HFF-Myc (cell line): ENCODE measurements around the gene CYP27C1.

ENCODE experiments used
- DNase-seq: peaks from one replicate; pipeline ENCODE4 v3.0.0-alpha.2; 2011; ENCODE audit warnings: low read depth; ENCODE audit errors: extremely low read depth
- H3K4me3 ChIP-seq: replicated peaks from 2 replicates; pipeline ENCODE4 v1.5.1; 2011; ENCODE audit warnings: low read depth, mild to moderate bottlenecking, control low read depth, low read length
- TF ChIP-seq, protein P1 (sequence below): IDR thresholded peaks from 2 replicates; pipeline ENCODE4 v1.5.1; 2012; ENCODE audit warnings: mild to moderate bottlenecking, low read depth, low read length, control low read depth; ENCODE audit errors: missing control alignments

Gene CYP27C1

DNA sequence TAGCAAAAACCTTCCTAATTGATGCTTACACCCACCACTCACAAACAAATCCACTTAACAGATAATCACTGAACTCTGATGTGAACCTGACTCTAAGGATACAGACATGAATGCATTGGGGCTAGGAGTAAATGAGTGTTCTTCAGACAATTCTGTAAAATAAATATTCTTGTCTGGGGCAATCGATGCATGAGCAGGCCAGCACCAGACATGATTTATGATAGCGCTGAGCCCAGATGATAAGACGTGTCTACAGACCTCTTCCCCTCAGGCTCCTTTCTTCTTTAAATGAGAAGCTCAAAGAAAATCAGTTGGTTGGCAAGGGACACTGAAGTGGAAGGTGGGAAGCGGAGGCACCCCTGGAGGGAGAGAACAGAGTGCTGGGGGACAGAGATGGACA, 85.9 kb downstream of the CYP27C1 start:
- DNase-seq = no peak

More for the DNA sequence above, 85.9 kb downstream of the CYP27C1 start:
- TF ChIP-seq, protein P1, sequence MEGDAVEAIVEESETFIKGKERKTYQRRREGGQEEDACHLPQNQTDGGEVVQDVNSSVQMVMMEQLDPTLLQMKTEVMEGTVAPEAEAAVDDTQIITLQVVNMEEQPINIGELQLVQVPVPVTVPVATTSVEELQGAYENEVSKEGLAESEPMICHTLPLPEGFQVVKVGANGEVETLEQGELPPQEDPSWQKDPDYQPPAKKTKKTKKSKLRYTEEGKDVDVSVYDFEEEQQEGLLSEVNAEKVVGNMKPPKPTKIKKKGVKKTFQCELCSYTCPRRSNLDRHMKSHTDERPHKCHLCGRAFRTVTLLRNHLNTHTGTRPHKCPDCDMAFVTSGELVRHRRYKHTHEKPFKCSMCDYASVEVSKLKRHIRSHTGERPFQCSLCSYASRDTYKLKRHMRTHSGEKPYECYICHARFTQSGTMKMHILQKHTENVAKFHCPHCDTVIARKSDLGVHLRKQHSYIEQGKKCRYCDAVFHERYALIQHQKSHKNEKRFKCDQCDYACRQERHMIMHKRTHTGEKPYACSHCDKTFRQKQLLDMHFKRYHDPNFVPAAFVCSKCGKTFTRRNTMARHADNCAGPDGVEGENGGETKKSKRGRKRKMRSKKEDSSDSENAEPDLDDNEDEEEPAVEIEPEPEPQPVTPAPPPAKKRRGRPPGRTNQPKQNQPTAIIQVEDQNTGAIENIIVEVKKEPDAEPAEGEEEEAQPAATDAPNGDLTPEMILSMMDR = no peak
- H3K4me3 ChIP-seq = no peak overlapping the region
